ENCODE measurements around the gene TLE4.

Gene TLE4

GRCh38 chr9:79665931-79666330 lies 94.2 kb downstream of the TLE4 start:
- Histone ChIP-seq H3K9ac (ENCODE audit: low read depth, low read length) (no peak overlapping the region), H3K27ac (ENCODE audit: low read depth, low read length) (no peak overlapping the region), H3K27me3 (ENCODE audit: control insufficient read depth, insufficient read depth, low read length) (no peaks in the 10 kb centered on the region), H3K9me3 (ENCODE audit: control insufficient read depth, insufficient read depth, low read length) (no peaks in the 10 kb centered on the region), H3K36me3 (ENCODE audit: control insufficient read depth, insufficient read depth, low read length) (no peaks in the 10 kb centered on the region), H3K4me1 (ENCODE audit: control insufficient read depth, insufficient read depth, low read length) (peaks cover 73% of the 10 kb centered on the region), H3K4me3 (ENCODE audit: low read depth, low read length) (no peak overlapping the region)

- no peaks in the 10 kb centered on the region for H3K9me3 ChIP-seq (ENCODE audit: control insufficient read depth, insufficient read depth, low read length)
- no peak overlapping the region for H3K27ac ChIP-seq (ENCODE audit: low read depth, low read length)
- no peak overlapping the region for H3K4me3 ChIP-seq (ENCODE audit: low read depth, low read length)
- H3K9ac ChIP-seq (ENCODE audit: low read depth, low read length), result no peak overlapping the region
- no peaks in the 10 kb centered on the region for H3K36me3 ChIP-seq (ENCODE audit: control insufficient read depth, insufficient read depth, low read length)
- peaks cover 69% of the 10 kb centered on the region for H3K4me1 ChIP-seq (ENCODE audit: control insufficient read depth, insufficient read depth, low read length)
- no peaks in the 10 kb centered on the region for H3K27me3 ChIP-seq (ENCODE audit: control insufficient read depth, insufficient read depth, low read length)
Observed at GRCh38 chr9:79667120-79667519, 95.4 kb downstream of the TLE4 start.

GRCh38 chr9:79667817-79668436 lies 96.2 kb downstream of the TLE4 start:
- Histone ChIP-seq H3K27me3 (ENCODE audit: control insufficient read depth, insufficient read depth, low read length) (no peaks in the 10 kb centered on the region), H3K27ac (ENCODE audit: low read depth, low read length) (no peak overlapping the region), H3K36me3 (ENCODE audit: control insufficient read depth, insufficient read depth, low read length) (no peaks in the 10 kb centered on the region), H3K9me3 (ENCODE audit: control insufficient read depth, insufficient read depth, low read length) (no peaks in the 10 kb centered on the region), H3K4me1 (ENCODE audit: control insufficient read depth, insufficient read depth, low read length) (peaks cover 65% of the 10 kb centered on the region), H3K4me3 (ENCODE audit: low read depth, low read length) (no peak overlapping the region), H3K9ac (ENCODE audit: low read depth, low read length) (no peak overlapping the region)

DNA sequence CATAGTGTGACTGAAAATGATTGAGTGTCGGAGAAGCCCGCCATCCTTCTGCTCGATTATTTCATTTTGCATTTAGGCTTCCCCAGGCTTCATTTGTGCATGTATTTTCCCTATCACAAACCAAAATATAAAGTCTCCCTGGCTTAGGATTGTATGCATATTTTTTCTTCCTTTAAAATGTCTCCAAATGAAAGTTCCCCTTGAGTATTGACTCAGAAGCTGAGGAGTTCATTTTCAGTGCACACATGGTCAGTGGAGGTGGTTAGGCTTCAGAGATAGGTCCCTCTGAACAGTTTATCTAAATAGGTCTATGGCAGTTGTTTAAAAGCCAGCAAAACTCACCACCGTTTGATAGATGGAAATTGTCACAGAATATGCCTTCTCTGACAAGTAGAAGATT lies 97.2 kb downstream of the TLE4 start:
- Histone ChIP-seq H3K27ac (ENCODE audit: low read depth, low read length) (no peak overlapping the region), H3K9ac (ENCODE audit: low read depth, low read length) (no peak overlapping the region), H3K9me3 (ENCODE audit: control insufficient read depth, insufficient read depth, low read length) (no peaks in the 10 kb centered on the region), H3K36me3 (ENCODE audit: control insufficient read depth, insufficient read depth, low read length) (no peaks in the 10 kb centered on the region), H3K27me3 (ENCODE audit: control insufficient read depth, insufficient read depth, low read length) (no peaks in the 10 kb centered on the region), H3K4me1 (ENCODE audit: control insufficient read depth, insufficient read depth, low read length) (peaks cover 55% of the 10 kb centered on the region), H3K4me3 (ENCODE audit: low read depth, low read length) (no peak overlapping the region)

DNA sequence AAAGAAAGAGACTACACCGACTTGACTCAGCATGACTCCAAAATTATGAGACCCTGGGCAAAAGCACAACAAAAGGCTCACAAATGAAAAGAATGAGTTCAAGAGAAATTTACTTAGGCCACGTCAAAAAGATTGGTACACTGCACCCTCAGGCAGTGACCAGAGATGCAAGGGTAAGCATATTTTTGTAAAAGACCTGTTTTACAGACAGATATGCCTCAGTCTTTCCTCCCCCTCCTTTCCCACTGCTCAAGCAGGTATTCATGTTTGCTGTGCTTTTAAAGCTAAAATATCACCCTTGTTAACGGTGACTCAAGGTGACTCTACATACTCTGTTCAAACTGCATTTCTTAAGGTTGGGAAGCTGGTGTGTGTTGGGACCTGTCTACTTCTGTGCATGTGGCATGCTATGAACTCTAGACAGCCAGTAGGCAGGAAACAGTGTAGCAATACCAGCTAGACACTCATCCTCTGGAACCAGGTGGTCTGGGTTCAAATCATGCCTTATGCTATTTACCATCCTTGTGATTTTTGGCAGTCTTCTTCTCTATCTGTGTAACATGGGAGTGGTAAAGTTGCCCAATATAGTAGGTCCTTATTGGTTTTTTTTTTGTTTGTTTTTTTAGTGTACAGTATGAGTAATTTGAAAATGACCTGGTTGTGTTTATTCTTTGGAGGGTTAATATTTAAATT lies 98.7 kb downstream of the TLE4 start:
- H3K27me3 ChIP-seq (ENCODE audit: control insufficient read depth, insufficient read depth, low read length), result no peaks in the 10 kb centered on the region
- peaks cover 40% of the 10 kb centered on the region for H3K4me1 ChIP-seq (ENCODE audit: control insufficient read depth, insufficient read depth, low read length)
- H3K36me3 ChIP-seq (ENCODE audit: control insufficient read depth, insufficient read depth, low read length), result no peaks in the 10 kb centered on the region
- no peak overlapping the region for H3K27ac ChIP-seq (ENCODE audit: low read depth, low read length)
- no peak overlapping the region for H3K9ac ChIP-seq (ENCODE audit: low read depth, low read length)
- H3K4me3 ChIP-seq (ENCODE audit: low read depth, low read length), result no peak overlapping the region
- H3K9me3 ChIP-seq (ENCODE audit: control insufficient read depth, insufficient read depth, low read length), result no peaks in the 10 kb centered on the region

DNA sequence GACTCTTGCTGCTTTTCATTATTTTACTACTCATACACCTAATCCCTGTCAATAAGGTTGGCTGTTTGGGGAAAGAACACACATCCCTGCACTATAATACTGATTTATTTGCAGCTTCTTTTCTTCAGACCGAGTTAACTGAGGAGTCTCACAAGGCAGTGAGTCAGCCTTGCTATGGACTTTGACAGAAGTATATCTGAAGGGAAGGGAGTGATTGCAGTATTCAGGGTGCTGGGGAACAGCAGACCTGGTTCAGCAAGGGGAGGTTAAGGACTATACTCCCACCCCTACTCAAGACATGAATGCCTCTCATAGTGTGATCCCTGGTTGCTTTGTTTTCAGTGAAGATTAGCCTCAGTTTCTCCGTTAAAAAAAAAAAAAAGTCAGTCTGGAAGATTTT lies 99.8 kb downstream of the TLE4 start:
- Histone ChIP-seq H3K4me3 (ENCODE audit: low read depth, low read length) (no peak overlapping the region), H3K4me1 (ENCODE audit: control insufficient read depth, insufficient read depth, low read length) (peaks cover 35% of the 10 kb centered on the region), H3K27ac (ENCODE audit: low read depth, low read length) (no peak overlapping the region), H3K9ac (ENCODE audit: low read depth, low read length) (no peak overlapping the region), H3K27me3 (ENCODE audit: control insufficient read depth, insufficient read depth, low read length) (no peaks in the 10 kb centered on the region), H3K9me3 (ENCODE audit: control insufficient read depth, insufficient read depth, low read length) (no peaks in the 10 kb centered on the region), H3K36me3 (ENCODE audit: control insufficient read depth, insufficient read depth, low read length) (no peaks in the 10 kb centered on the region)

DNA sequence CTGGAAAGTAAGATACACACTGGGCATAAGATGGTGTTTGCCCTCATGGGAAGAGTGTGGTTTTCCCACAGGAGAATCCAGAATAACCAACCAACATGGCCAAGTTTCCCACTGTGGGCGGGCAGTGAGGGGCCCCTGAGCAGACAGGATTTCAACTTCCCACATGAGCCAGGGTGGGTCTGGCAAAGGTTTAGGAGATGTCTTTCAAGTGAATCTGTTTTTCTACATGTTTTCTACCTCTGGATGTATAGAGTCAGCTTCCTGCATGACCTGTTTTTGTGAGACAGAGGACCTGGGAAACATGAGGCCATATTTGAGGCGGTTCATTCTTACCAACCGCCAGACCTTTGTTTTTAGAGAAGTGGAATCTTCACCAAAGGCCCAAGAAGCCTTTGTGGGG lies 100.5 kb downstream of the TLE4 start:
- Histone ChIP-seq H3K4me3 (ENCODE audit: low read depth, low read length) (no peak overlapping the region), H3K27ac (ENCODE audit: low read depth, low read length) (no peak overlapping the region), H3K4me1 (ENCODE audit: control insufficient read depth, insufficient read depth, low read length) (peaks cover 35% of the 10 kb centered on the region), H3K27me3 (ENCODE audit: control insufficient read depth, insufficient read depth, low read length) (no peaks in the 10 kb centered on the region), H3K9ac (ENCODE audit: low read depth, low read length) (no peak overlapping the region), H3K9me3 (ENCODE audit: control insufficient read depth, insufficient read depth, low read length) (no peaks in the 10 kb centered on the region), H3K36me3 (ENCODE audit: control insufficient read depth, insufficient read depth, low read length) (no peaks in the 10 kb centered on the region)

GRCh38 chr9:79672891-79673290 lies 101.1 kb downstream of the TLE4 start:
- H3K9ac ChIP-seq (ENCODE audit: low read depth, low read length), result no peak overlapping the region
- no peaks in the 10 kb centered on the region for H3K36me3 ChIP-seq (ENCODE audit: control insufficient read depth, insufficient read depth, low read length)
- no peaks in the 10 kb centered on the region for H3K9me3 ChIP-seq (ENCODE audit: control insufficient read depth, insufficient read depth, low read length)
- peaks cover 32% of the 10 kb centered on the region for H3K4me1 ChIP-seq (ENCODE audit: control insufficient read depth, insufficient read depth, low read length)
- no peak overlapping the region for H3K4me3 ChIP-seq (ENCODE audit: low read depth, low read length)
- H3K27me3 ChIP-seq (ENCODE audit: control insufficient read depth, insufficient read depth, low read length), result no peaks in the 10 kb centered on the region
- no peak overlapping the region for H3K27ac ChIP-seq (ENCODE audit: low read depth, low read length)

DNA sequence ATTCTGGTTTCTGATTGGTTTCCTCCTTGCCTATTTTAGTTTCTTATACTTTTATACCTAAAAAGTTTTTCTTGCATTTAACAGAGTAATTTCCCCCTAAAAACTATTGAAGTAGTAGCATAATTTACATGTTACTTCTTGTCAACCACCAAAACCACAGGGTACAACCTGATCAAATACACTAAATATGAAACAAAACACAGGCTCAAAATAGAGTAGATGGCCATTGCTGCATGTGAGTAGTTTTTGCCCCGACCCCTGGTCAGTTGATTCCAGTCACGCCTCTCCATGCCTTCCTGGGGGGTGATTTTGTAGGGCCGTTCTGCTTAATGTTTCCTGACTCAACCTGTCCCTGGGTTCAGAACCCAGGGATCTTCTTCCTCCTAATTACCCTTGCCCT lies 101.8 kb downstream of the TLE4 start:
- no peak overlapping the region for H3K4me3 ChIP-seq (ENCODE audit: low read depth, low read length)
- no peaks in the 10 kb centered on the region for H3K27me3 ChIP-seq (ENCODE audit: control insufficient read depth, insufficient read depth, low read length)
- no peak overlapping the region for H3K27ac ChIP-seq (ENCODE audit: low read depth, low read length)
- H3K9ac ChIP-seq (ENCODE audit: low read depth, low read length), result no peak overlapping the region
- no peaks in the 10 kb centered on the region for H3K9me3 ChIP-seq (ENCODE audit: control insufficient read depth, insufficient read depth, low read length)
- H3K36me3 ChIP-seq (ENCODE audit: control insufficient read depth, insufficient read depth, low read length), result no peaks in the 10 kb centered on the region
- peaks cover 28% of the 10 kb centered on the region for H3K4me1 ChIP-seq (ENCODE audit: control insufficient read depth, insufficient read depth, low read length)

DNA sequence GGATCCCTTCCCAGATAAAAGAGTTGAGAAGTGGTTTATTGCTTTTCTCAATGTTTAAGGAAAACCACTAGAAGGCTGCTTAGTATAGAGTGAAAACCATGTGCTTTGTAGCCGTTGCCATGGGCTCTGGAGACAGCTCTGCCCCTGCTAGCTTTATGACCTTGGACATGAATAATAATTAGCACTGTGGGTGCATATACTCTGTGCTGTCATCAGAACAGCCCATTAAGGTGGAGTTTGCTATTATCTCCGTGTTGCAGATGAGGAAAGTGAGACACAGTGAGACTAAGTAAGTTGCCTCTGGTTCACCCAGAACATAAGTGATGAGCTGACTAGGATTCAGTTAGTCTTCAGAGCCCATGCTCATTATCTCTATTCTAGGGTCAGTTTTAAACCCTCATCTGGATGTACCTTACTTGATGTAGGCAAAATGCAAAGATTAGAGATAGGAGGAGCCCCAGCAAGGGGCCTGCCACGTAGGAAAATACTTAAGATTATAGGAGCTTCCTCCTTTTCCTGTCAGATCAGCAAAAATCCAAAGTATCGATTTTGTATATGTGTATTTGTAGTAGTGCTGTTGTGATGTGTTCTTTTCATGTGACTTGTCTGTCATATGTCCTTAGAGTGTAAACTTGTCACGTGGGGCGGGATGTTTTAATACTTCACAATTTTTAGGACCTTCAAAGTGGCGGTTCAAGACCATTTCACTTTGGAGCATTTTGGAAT lies 102.5 kb downstream of the TLE4 start:
- Histone ChIP-seq H3K4me3 (ENCODE audit: low read depth, low read length) (no peak overlapping the region), H3K36me3 (ENCODE audit: control insufficient read depth, insufficient read depth, low read length) (no peaks in the 10 kb centered on the region), H3K27me3 (ENCODE audit: control insufficient read depth, insufficient read depth, low read length) (no peaks in the 10 kb centered on the region), H3K9me3 (ENCODE audit: control insufficient read depth, insufficient read depth, low read length) (no peaks in the 10 kb centered on the region), H3K27ac (ENCODE audit: low read depth, low read length) (no peak overlapping the region), H3K9ac (ENCODE audit: low read depth, low read length) (no peak overlapping the region), H3K4me1 (ENCODE audit: control insufficient read depth, insufficient read depth, low read length) (peaks cover 27% of the 10 kb centered on the region)

GRCh38 chr9:79681576-79681975 lies 109.8 kb downstream of the TLE4 start:
- H3K4me1 ChIP-seq (ENCODE audit: control insufficient read depth, insufficient read depth, low read length), result peaks cover 8% of the 10 kb centered on the region
- H3K9ac ChIP-seq (ENCODE audit: low read depth, low read length), result no peak overlapping the region
- H3K27ac ChIP-seq (ENCODE audit: low read depth, low read length), result no peak overlapping the region
- H3K9me3 ChIP-seq (ENCODE audit: control insufficient read depth, insufficient read depth, low read length), result no peaks in the 10 kb centered on the region
- H3K36me3 ChIP-seq (ENCODE audit: control insufficient read depth, insufficient read depth, low read length), result no peaks in the 10 kb centered on the region
- no peaks in the 10 kb centered on the region for H3K27me3 ChIP-seq (ENCODE audit: control insufficient read depth, insufficient read depth, low read length)
- H3K4me3 ChIP-seq (ENCODE audit: low read depth, low read length), result no peak overlapping the region

Data from HUES48 (cell line).